Activated CD8-positive, alpha-beta memory T cell treated with anti-CD3 and anti-CD28 coated beads for 1 hour (primary cell): ENCODE data around the gene BNIP5.
"Not testable (repeated sequence)": the region's sequence is repeated elsewhere in the genome, so short reads cannot be mapped to it uniquely, and the experiment has no call there.

Experiments
- DNase-seq, 2 donors: peaks; one replicate each; pipeline ENCODE4 v3.0.0-alpha.2; 2020; ENCODE audit warnings: low read depth in 1 of 2; ENCODE audit errors: extremely low read depth in 1 of 2

BNIP5 gene

GRCh38 chr6:36345681-36346466, 9.2 kb upstream of the BNIP5 start:
- DNase-seq = no peak

GRCh38 chr6:36343109-36343680, 6.5 kb upstream of the BNIP5 start:
- DNase-seq = no peak

- DNase-seq = peak; percentile 33 to 56
These were observed 4.1 kb upstream of the BNIP5 start for GRCh38 chr6:36340618-36341454.

- no peak for DNase-seq
These were observed 3.6 kb upstream of the BNIP5 start for GRCh38 chr6:36340306-36340617.

GRCh38 chr6:36339146-36339545, 2.5 kb upstream of the BNIP5 start:
- no peak for DNase-seq

- DNase-seq = not testable (repeated sequence)
These were observed 1.5 kb upstream of the BNIP5 start for GRCh38 chr6:36338223-36338622.

- DNase-seq = no peak
These were observed 1.1 kb upstream of the BNIP5 start for GRCh38 chr6:36337814-36338213.

GRCh38 chr6:36336208-36336710, 429 bp downstream of the BNIP5 start:
- no peak for DNase-seq

- DNase-seq = no peak
These were observed 1.1 kb downstream of the BNIP5 start for GRCh38 chr6:36335465-36336207.

GRCh38 chr6:36334832-36335459, 1.7 kb downstream of the BNIP5 start:
- DNase-seq = no peak

- DNase-seq = no peak
These were observed 2.6 kb downstream of the BNIP5 start for GRCh38 chr6:36333931-36334725.

- no peak for DNase-seq
These were observed 3.4 kb downstream of the BNIP5 start for GRCh38 chr6:36333171-36333895.

- no peak for DNase-seq
These were observed 5.3 kb downstream of the BNIP5 start for GRCh38 chr6:36331381-36331780.

- no peak for DNase-seq
These were observed 6.3 kb downstream of the BNIP5 start for GRCh38 chr6:36330366-36330765.

GRCh38 chr6:36329798-36330291, 6.8 kb downstream of the BNIP5 start:
- DNase-seq = no peak

- no peak for DNase-seq
These were observed 8.1 kb downstream of the BNIP5 start for GRCh38 chr6:36328600-36328999.

GRCh38 chr6:36327919-36328236, 8.8 kb downstream of the BNIP5 start:
- no peak for DNase-seq

GRCh38 chr6:36327226-36327918, 9.3 kb downstream of the BNIP5 start:
- DNase-seq = no peak
